A549 (cell line): ENCODE measurements around the gene CLIC4. TPM values are rescaled to one million over a fixed set of nuclear protein-coding genes. Genes with fewer than 3 reads are reported as not detected.

ENCODE experiments used
- ATAC-seq, 2 experiments: fragments of 200-7000 bp in 1 of 2; fragments of >200 bp in 1 of 2; cut with Nextera tagmentation in 1 of 2; cut with Tn5 transposase in 1 of 2; 3 replicates each; pipeline versions ENCODE4 v1.8.0 to v1.9.1; 2018 to 2020; ENCODE audit warnings: mild to moderate bottlenecking in 1 of 2, moderate library complexity in 1 of 2
- CTCF ChIA-PET: fragments of 300-600 bp; sonication (Branson Sonifier 250); formaldehyde crosslinking; extraction: SDS; loops from one replicate; lab custom pipeline; 2021; ENCODE audit warnings: antibody characterized with exemption, inconsistent platforms; lab: Yijun Ruan, JAX
- POLR2A ChIA-PET: fragments of 350-600 bp; formaldehyde crosslinking; extraction: SDS; loops from one replicate; lab custom pipeline; 2021; ENCODE audit warnings: antibody characterized with exemption, inconsistent platforms; lab: Yijun Ruan, JAX
- DNase-seq, 2 experiments: peaks; one replicate each; pipeline versions ENCODE4 v3.0.0 to v3.0.0-alpha.2; 2011 to 2016; ENCODE audit warnings: low read depth in 1 of 2, low spot score in 1 of 2
- FAIRE-seq: peaks from 2 replicates; lab custom pipeline; 2011; peaks lifted over from hg19 to GRCh38; lab: Jason Lieb, UNC
- H3K27ac ChIP-seq, 2 experiments: fragments of >200 bp; sonication (Bioruptor Twin); formaldehyde crosslinking; 3 replicates each; pipeline ENCODE4 v1.5.1; 2016 to 2017
- H3K4me1 ChIP-seq: fragments of >200 bp; sonication (Bioruptor Twin); formaldehyde crosslinking; 3 replicates; pipeline ENCODE4 v1.6.1; 2016
- H3K4me2 ChIP-seq: fragments of >200 bp; sonication (Bioruptor Twin); formaldehyde crosslinking; 3 replicates; pipeline ENCODE4 v1.6.1; 2016
- H3K4me3 ChIP-seq: fragments of >200 bp; sonication (Bioruptor Twin); formaldehyde crosslinking; 3 replicates; pipeline ENCODE4 v1.5.1; 2016
- H3K9me3 ChIP-seq: fragments of >200 bp; sonication (Bioruptor Twin); formaldehyde crosslinking; 3 replicates; pipeline ENCODE4 v1.6.1; 2016
- BCL3 ChIP-seq: fragments of >200 bp; sonication (Bioruptor Twin); formaldehyde crosslinking; IDR thresholded peaks from 3 replicates; pipeline ENCODE4 v1.6.1; 2016
- CBX2 ChIP-seq: fragments of 200-600 bp; sonication (generic); IDR thresholded peaks from 2 replicates; pipeline ENCODE4 v1.6.1; 2016; ENCODE audit warnings: low read depth, mild to moderate bottlenecking, borderline replicate concordance
- CEBPB ChIP-seq, 2 experiments: fragments of >200 bp in 1 of 2; sonication (Bioruptor Twin) in 1 of 2; formaldehyde crosslinking in 1 of 2; IDR thresholded peaks; 2 replicates each; pipeline ENCODE4 v1.6.1; 2012 to 2016
- CHD2 ChIP-seq: fragments of 150-350 bp; IDR thresholded peaks from 2 replicates; pipeline ENCODE4 v1.6.1; 2014; ENCODE audit warnings: low read length; ENCODE audit not compliant: partially characterized antibody
- CHD4 ChIP-seq: fragments of 200-600 bp; sonication (generic); IDR thresholded peaks from 2 replicates; pipeline ENCODE4 v1.6.1; 2016; ENCODE audit warnings: antibody characterized with exemption, mild to moderate bottlenecking, borderline replicate concordance
- EHF ChIP-seq: fragments of 250-450 bp; sonication (Bioruptor Pico); IDR thresholded peaks from 2 replicates; pipeline ENCODE4 v1.5.0; 2020; ENCODE audit warnings: mild to moderate bottlenecking
- EHMT2 ChIP-seq: fragments of 200-600 bp; sonication (generic); IDR thresholded peaks from 2 replicates; pipeline ENCODE4 v1.6.1; 2016; ENCODE audit warnings: antibody characterized with exemption, low read depth, mild to moderate bottlenecking, moderate library complexity
- EP300 ChIP-seq, 2 experiments: fragments of >200 bp; sonication (Bioruptor Twin); formaldehyde crosslinking; IDR thresholded peaks; 2 replicates in 1 of 2; 3 replicates in 1 of 2; pipeline ENCODE4 v1.6.1; 2016 to 2017
- ESRRA ChIP-seq: fragments of 150-350 bp; IDR thresholded peaks from 2 replicates; pipeline ENCODE4 v1.6.1; 2014; ENCODE audit warnings: mild to moderate bottlenecking, low read length, borderline replicate concordance
- HDAC2 ChIP-seq: fragments of 200-600 bp; sonication (generic); IDR thresholded peaks from 2 replicates; pipeline ENCODE4 v1.6.1; 2016
- HEYL ChIP-seq: fragments of 250-450 bp; sonication (Bioruptor Pico); IDR thresholded peaks from 2 replicates; pipeline ENCODE4 v1.8.0; 2021; ENCODE audit warnings: mild to moderate bottlenecking, moderate library complexity
- HOXB13 ChIP-seq: fragments of 250-450 bp; sonication (Bioruptor Pico); IDR thresholded peaks from 2 replicates; pipeline ENCODE4 v1.5.0; 2020; ENCODE audit warnings: low read depth, mild to moderate bottlenecking, moderate library complexity
- HOXB5 ChIP-seq: fragments of 250-450 bp; sonication (Bioruptor Pico); IDR thresholded peaks from 2 replicates; pipeline ENCODE4 v1.5.0; 2020; ENCODE audit warnings: mild to moderate bottlenecking, moderate library complexity
- JUNB ChIP-seq: fragments of >200 bp; sonication (Bioruptor Twin); formaldehyde crosslinking; IDR thresholded peaks from 2 replicates; pipeline ENCODE4 v1.6.1; 2016
- MAFK ChIP-seq: fragments of 450-650 bp; IDR thresholded peaks from 2 replicates; pipeline ENCODE4 v1.6.1; 2014; ENCODE audit not compliant: partially characterized antibody
- MAZ ChIP-seq: fragments of 150-350 bp; IDR thresholded peaks from 2 replicates; pipeline ENCODE4 v1.6.1; 2014; ENCODE audit warnings: antibody characterized with exemption, low read depth, low read length, borderline replicate concordance
- MYC ChIP-seq: IDR thresholded peaks from 2 replicates; pipeline ENCODE4 v1.6.1; 2012; ENCODE audit warnings: mild to moderate bottlenecking, inconsistent platforms, low read length, improper control_type of control experiment, borderline replicate concordance
- NPAS2 ChIP-seq: fragments of 250-450 bp; sonication (Bioruptor Pico); IDR thresholded peaks from 2 replicates; pipeline ENCODE4 v1.8.0; 2022; ENCODE audit warnings: mild to moderate bottlenecking, moderate library complexity, borderline replicate concordance
- PHF8 ChIP-seq: fragments of 200-600 bp; sonication (generic); IDR thresholded peaks from 2 replicates; pipeline ENCODE4 v1.6.1; 2016; ENCODE audit warnings: low read depth, mild to moderate bottlenecking, antibody characterized with exemption, moderate library complexity, borderline replicate concordance
- POLR2A ChIP-seq: IDR thresholded peaks from 2 replicates; pipeline ENCODE4 v1.6.1; 2012; ENCODE audit warnings: mild to moderate bottlenecking, low read length
- REST ChIP-seq: fragments of 200-600 bp; sonication (generic); IDR thresholded peaks from 2 replicates; pipeline ENCODE4 v1.6.1; 2016; ENCODE audit warnings: antibody characterized with exemption, mild to moderate bottlenecking, moderate library complexity
- RFX5 ChIP-seq: fragments of 450-650 bp; IDR thresholded peaks from 2 replicates; pipeline ENCODE4 v1.7.1; 2014; ENCODE audit warnings: antibody characterized with exemption, mild to moderate bottlenecking, moderate library complexity
- TFCP2L1 ChIP-seq: fragments of 250-450 bp; sonication (Bioruptor Pico); IDR thresholded peaks from 2 replicates; pipeline ENCODE4 v1.5.0; 2021; ENCODE audit warnings: mild to moderate bottlenecking
- USF2 ChIP-seq: fragments of 450-650 bp; IDR thresholded peaks from 2 replicates; pipeline ENCODE4 v1.6.1; 2014; ENCODE audit warnings: antibody characterized with exemption
- WGBS: methylation state at CpG from one replicate; pipeline ENCODE4 v1.1.6; 2017; ENCODE audit errors: missing lambda C conversion rate; 5-methylcytosine and 5-hydroxymethylcytosine counted together
- polyA plus RNA-seq, 4 experiments: library from polyadenylated mRNA; depleted of rRNA in 3 of 4; stranded (reverse); fragments of >200 nt; fragmentation: RNase III in 1 of 4; extraction: RNeasy Plus Mini Kit Qiagen cat#74134 plus additional on column Dnase treatment in 1 of 4; gene quantifications; 2 replicates in 3 of 4; 3 replicates in 1 of 4; pipeline ENCODE4 v1.2.3, GENCODE V29; 2011 to 2017

Gene CLIC4
- polyA plus RNA-seq, 2 of the 4 experiments (the other 2 are of a cell fraction): 52.1 to 97.4 TPM

GRCh38 chr1:24867084-24867870, 122.0 kb downstream of the CLIC4 start:
- CTCF ChIA-PET: interaction anchor here (1.5 to 1.8 kb wide), 3 partner anchors 20 to 65 kb away, joined by 4 to 7 read pairs (median 4); no protein-coding TSS in a partner anchor
- TF ChIP-seq RFX5: no peak
- no peak for TF ChIP-seq CEBPB (IDR thresholded peaks at IDR 0.05)
- no peak for TF ChIP-seq EP300 (IDR thresholded peaks at IDR 0.05)
- no peak for TF ChIP-seq CHD4
- no peak for TF ChIP-seq HOXB5 (CRISPR knock-in tag)
- TF ChIP-seq REST: no peak
- no peak for TF ChIP-seq PHF8
- 70% methylated on average over 17 of the region's 18 CpGs for WGBS
- no peak overlapping the region for H3K4me2 ChIP-seq
- no peak overlapping the region for H3K4me3 ChIP-seq
- POLR2A ChIA-PET: no interaction called here
- ATAC-seq (no peak), DNase-seq (no peak), FAIRE-seq (no peak)
- peaks cover 7% of the 10 kb centered on the region; the same call in 2 of the 3 replicates for H3K4me1 ChIP-seq
- H3K27ac ChIP-seq: no peak overlapping the region
- no peaks in the 10 kb centered on the region for H3K9me3 ChIP-seq

GRCh38 chr1:24868016-24868875, 123.0 kb downstream of the CLIC4 start:
- TF ChIP-seq MAFK (no peak), EHMT2 (no peak), POLR2A (no peak), HOXB5 (CRISPR knock-in tag) (no peak), MAZ (no peak), JUNB (no peak), EP300 (IDR thresholded peaks at IDR 0.05) (no peak), MYC (no peak), TFCP2L1 (CRISPR knock-in tag) (no peak), NPAS2 (no peak), HDAC2 (no peak), USF2 (no peak), ESRRA (no peak), BCL3 (no peak), CBX2 (no peak), EHF (CRISPR knock-in tag) (no peak), HEYL (CRISPR knock-in tag) (no peak), CHD2 (no peak), HOXB13 (CRISPR knock-in tag) (no peak)
- H3K4me1 ChIP-seq: no peaks in the 10 kb centered on the region
- H3K4me3 ChIP-seq: no peak overlapping the region
- WGBS: 59% methylated on average over 15 of the region's 22 CpGs
- H3K9me3 ChIP-seq: no peaks in the 10 kb centered on the region
- no peak for ATAC-seq
- H3K27ac ChIP-seq: no peak overlapping the region
- H3K4me2 ChIP-seq: no peak overlapping the region
- CTCF ChIA-PET: interaction anchor here (0.6 to 1.7 kb wide), 3 partner anchors 21 to 64 kb away, joined by 3 to 7 read pairs (median 4); no protein-coding TSS in a partner anchor
- POLR2A ChIA-PET: no interaction called here
- DNase-seq: no peak
- no peak for FAIRE-seq
